Medulla oblongata (tissue), 1 donor: Measurements from ENCODE around the gene SPATA13.
"Not testable (repeated sequence)": the region's sequence is repeated elsewhere in the genome, so short reads cannot be mapped to it uniquely, and the experiment has no call there.

Experiments used
- DNase-seq: peaks from one replicate; pipeline ENCODE4 v3.0.0-alpha.2; 2015; ENCODE audit errors: extremely low spot score

The SPATA13 gene

GRCh38 chr13:24313439-24313838, 152.9 kb downstream of the SPATA13 start:
- no peak for DNase-seq

- DNase-seq: not testable (repeated sequence)
Observed at GRCh38 chr13:24317835-24318234, 157.3 kb downstream of the SPATA13 start.

DNA sequence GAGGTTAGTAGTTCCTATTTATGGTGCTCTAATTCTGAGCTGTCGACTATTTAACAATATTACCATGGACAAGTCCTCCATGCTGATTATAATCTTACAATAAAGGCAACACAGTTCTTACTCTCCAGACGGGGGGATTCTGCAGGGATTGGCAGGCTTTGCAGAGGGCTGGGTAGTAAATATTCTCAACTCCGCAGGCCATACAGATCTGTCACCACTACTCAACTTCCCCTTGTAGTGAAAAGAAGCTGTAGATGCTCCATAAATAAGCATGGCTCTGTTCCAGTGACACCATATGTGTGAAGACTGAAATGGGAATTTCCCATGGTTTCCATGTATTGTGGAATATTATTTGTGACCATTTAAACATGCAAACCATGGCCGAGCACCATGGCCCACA, 158.4 kb downstream of the SPATA13 start:
- DNase-seq: not testable (repeated sequence)

DNA sequence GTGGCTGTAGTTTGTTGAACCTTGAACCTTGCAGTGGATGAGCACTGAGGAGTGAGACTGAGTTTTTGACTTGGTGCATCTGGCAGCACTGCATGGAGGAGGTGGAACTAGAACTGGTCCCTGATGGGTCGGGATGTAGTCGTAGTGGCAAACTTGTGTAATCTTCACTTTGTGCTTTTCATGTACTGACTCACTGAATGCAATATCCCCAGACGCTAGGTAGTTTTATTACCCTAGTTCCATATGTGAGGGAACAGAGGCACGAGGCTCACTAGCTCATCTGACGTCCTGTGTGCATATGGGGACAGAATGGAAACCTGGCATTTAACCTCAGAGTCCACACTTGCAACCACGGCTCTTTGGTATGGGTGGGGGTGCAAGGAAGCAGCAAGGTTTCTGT, 159.1 kb downstream of the SPATA13 start:
- DNase-seq: not testable (repeated sequence)

GRCh38 chr13:24321416-24321815, 160.9 kb downstream of the SPATA13 start:
- not testable (repeated sequence) for DNase-seq

- not testable (repeated sequence) for DNase-seq
Observed at GRCh38 chr13:24322470-24322869, 161.9 kb downstream of the SPATA13 start.

GRCh38 chr13:24323036-24323738, 162.7 kb downstream of the SPATA13 start:
- DNase-seq: no peak

DNA sequence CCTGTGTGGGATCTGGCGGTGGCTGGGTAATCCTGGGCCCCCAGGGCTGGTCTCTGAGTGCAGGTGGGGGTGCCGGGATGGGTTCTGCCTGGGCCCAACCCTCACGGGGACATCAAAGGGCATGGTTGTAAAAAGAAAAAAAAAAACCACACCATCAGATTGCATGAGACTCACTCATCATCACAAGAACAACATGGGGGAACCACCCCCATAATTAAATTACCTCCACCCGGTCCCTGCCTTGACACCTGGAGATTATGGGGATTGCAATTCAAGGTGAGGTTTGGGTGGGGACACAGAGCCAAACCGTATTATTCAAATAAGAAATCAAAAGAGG, 163.2 kb downstream of the SPATA13 start:
- DNase-seq: no peak

GRCh38 chr13:24327598-24327997, 167.1 kb downstream of the SPATA13 start:
- DNase-seq: not testable (repeated sequence)

GRCh38 chr13:24328145-24328544, 167.6 kb downstream of the SPATA13 start:
- DNase-seq: no peak

DNA sequence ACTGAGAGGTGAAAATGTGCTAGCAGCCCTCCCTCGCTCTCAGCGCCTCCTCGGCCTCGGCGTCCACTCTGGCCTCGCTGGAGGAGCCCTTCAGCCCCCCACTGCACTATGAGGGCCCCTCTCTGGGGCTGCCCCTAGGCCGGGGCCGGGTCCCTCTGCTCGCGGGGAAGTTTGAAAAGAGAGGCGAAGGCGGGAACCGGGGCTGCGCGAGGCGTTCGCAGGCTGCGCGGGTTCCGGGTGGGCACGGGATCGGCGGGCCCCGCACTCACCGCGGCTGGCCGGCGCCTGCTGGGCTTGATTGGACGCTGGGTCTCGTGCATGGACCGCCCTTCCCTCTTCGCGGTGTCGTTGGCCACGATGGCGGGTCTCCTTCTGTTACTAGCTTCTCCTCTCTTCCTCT, 178.2 kb downstream of the SPATA13 start:
- DNase-seq: no peak

- DNase-seq: no peak
Observed at GRCh38 chr13:24339937-24340607, 179.6 kb downstream of the SPATA13 start.

DNA sequence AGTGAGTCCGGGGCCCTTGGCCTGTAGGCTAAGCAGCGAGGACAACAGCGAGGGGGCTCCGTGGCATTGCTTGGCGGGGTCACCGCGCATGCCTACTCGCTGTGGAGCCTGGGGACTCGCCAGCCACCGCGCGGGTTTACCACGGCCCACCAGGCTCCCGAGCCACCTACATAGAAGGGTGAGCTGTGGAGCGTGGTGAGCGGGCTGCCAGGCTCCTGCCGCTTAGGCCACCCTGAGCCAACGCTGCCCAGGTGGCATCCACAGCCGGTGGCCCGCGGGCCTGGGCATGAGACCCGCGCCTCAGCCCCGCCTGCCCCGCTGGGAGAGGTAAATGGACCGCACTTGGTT, 180.1 kb downstream of the SPATA13 start:
- no peak for DNase-seq

GRCh38 chr13:24341439-24341838, 180.9 kb downstream of the SPATA13 start:
- DNase-seq: no peak

GRCh38 chr13:24348385-24348784, 187.9 kb downstream of the SPATA13 start:
- no peak for DNase-seq

GRCh38 chr13:24348797-24349515, 188.4 kb downstream of the SPATA13 start:
- DNase-seq: no peak

GRCh38 chr13:24349778-24350664, 189.5 kb downstream of the SPATA13 start:
- not testable (repeated sequence) for DNase-seq

GRCh38 chr13:24351423-24351822, 190.9 kb downstream of the SPATA13 start:
- no peak for DNase-seq

GRCh38 chr13:24353736-24354135, 193.2 kb downstream of the SPATA13 start:
- no peak for DNase-seq

DNA sequence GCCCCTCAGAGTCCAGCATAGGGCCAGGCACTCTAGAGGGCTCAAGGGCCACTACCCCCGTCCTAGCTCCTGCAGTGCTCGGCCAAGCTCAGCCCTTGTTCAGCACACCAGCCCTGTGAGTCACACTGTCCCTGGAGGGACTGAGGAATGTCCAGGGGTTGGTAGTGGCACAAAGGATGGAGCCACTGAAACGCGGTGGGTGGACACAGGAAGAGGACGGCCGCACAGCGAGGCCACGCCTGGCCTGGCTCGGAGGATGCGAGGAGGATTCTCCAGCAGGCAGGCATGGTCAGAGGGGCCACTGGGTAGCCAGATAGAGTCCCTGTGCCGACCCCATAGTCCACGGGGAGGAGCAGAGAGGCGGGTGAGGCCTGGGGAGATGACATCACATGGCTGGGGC, 194.6 kb downstream of the SPATA13 start:
- DNase-seq: no peak

DNA sequence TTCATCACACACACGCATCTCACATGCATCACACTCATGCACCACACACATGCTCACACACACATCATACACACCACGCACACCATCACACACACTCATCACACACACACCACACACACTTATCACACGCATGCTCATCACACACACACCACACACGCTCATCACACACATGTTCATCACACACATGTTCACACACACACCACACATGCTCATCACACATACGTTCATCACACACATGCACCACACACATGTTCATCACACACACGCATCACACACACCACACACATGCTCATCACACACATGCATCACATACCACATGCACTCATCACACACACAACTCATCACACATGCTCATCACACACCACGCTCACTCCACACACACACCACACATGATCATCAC, 195.8 kb downstream of the SPATA13 start:
- no peak for DNase-seq
